Lung (tissue), 12 donors: ENCODE measurements around the gene SLC5A3. TPM values are rescaled to one million over a fixed set of nuclear protein-coding genes. Genes with fewer than 3 reads are reported as not detected.
A peak's percentile ranks its signal among the peaks of the same experiment; 100 is the strongest.

Experiments used
- ATAC-seq: fragments of 200-7000 bp; cut with Tn5 transposase; one replicate; pipeline ENCODE4 v1.9.1; 2020; ENCODE audit warnings: moderate number of reproducible peaks; ENCODE audit not compliant: insufficient read depth, low FRiP score
- DNase-seq, 3 donors: peaks; one replicate each; pipeline ENCODE4 v3.0.0-alpha.2; 2013 to 2017
- H3K27ac ChIP-seq, 2 donors: one replicate each; pipeline ENCODE4 v1.5.1; 2013; ENCODE audit warnings: mild to moderate bottlenecking in 2 of 2, moderate library complexity in 2 of 2, control low read depth in 1 of 2, inconsistent platforms in 1 of 2, low read depth in 1 of 2, low read length in 1 of 2
- H3K27me3 ChIP-seq, 3 donors: one replicate each; pipeline ENCODE4 v1.5.1; 2013; ENCODE audit warnings: low read length in 2 of 3; ENCODE audit not compliant: control insufficient read depth in 3 of 3, insufficient read depth in 3 of 3
- H3K36me3 ChIP-seq, 4 donors: one replicate each; pipeline ENCODE4 v1.5.1; 2013; ENCODE audit warnings: low read length in 4 of 4, mild to moderate bottlenecking in 1 of 4, moderate library complexity in 1 of 4; ENCODE audit not compliant: control insufficient read depth in 4 of 4, insufficient read depth in 4 of 4
- H3K4me1 ChIP-seq, 5 donors: one replicate each; pipeline ENCODE4 v1.5.1; 2013; ENCODE audit warnings: low read length in 5 of 5, mild to moderate bottlenecking in 2 of 5, moderate library complexity in 1 of 5; ENCODE audit not compliant: control insufficient read depth in 5 of 5, insufficient read depth in 5 of 5
- H3K4me3 ChIP-seq: one replicate; pipeline ENCODE4 v1.5.1; 2013; ENCODE audit warnings: mild to moderate bottlenecking, control low read depth, moderate library complexity
- H3K9ac ChIP-seq, 2 donors: one replicate each; pipeline ENCODE4 v1.5.1; 2013; ENCODE audit warnings: low read length in 2 of 2, control low read depth in 1 of 2; ENCODE audit not compliant: insufficient read depth in 1 of 2
- H3K9me3 ChIP-seq, 4 donors: one replicate each; pipeline ENCODE4 v1.5.1; 2013; ENCODE audit warnings: low read length in 3 of 4, mild to moderate bottlenecking in 1 of 4, moderate library complexity in 1 of 4; ENCODE audit not compliant: control insufficient read depth in 4 of 4, insufficient read depth in 3 of 4
- WGBS, 2 donors: extraction: QIAGEN DNeasy Blood & Tissue Kit; methylation state at CpG; one replicate each; pipeline ENCODE4 v1.1.7; 2013; 5-methylcytosine and 5-hydroxymethylcytosine counted together
- polyA plus RNA-seq, 2 donors: library from polyadenylated mRNA; stranded (reverse); fragments of 200-250 nt; gene quantifications; one replicate each; pipeline ENCODE4 v1.2.1, GENCODE V29; 2013
- total RNA-seq, 2 donors: library from RNA; depleted of rRNA in 1 of 2; stranded (reverse); fragments of >200 nt in 1 of 2; gene quantifications; one replicate each; pipeline ENCODE4 v1.2.1, GENCODE V29; 2014 to 2021
- TF ChIP-seq, protein P1 (sequence below): IDR thresholded peaks from 2 replicates; pipeline ENCODE4 v1.5.1; 2012; ENCODE audit warnings: mild to moderate bottlenecking; ENCODE audit errors: control extremely low read depth, extremely low read depth
- donor health status: control.
- donor health status: control.
- donor health status: Bipolar disorder and iron deficiency.
- donor health status: healthy.
- donor health status: DM: yes; HTN: yes; CAD: no.

The SLC5A3 gene
- total and polyA plus RNA-seq, 4 donors, result 1.8 to 49.1 (median 7.0) TPM

DNA sequence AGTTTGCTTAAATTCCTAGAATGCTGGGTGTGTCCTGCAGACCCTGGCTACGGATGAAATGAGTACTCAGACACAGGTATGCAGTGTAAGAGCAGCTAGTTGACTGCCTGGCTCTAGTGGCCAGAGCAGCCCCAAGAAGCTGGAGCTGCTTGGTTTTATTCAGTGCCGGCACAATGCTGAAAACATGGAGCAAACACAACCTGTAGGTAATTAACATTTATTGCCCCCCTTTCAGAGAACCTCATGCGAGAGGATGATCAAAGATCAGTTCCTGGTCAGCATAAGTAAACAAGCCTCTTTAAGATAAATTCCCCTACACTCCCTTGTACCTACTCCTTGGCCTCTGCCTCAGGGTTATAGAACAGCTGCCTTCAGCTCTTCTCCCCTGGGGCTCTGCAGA lies 43.2 kb downstream of the SLC5A3 start:
- DNase-seq (no peak), ATAC-seq (no peak)
- Histone ChIP-seq H3K4me1 (peaks cover 0 to 18% (median 0%) of the 10 kb centered on the region in 5 donors), H3K9me3 (no peaks in the 10 kb centered on the region), H3K36me3 (peaks cover 0 to 2% (median 0%) of the 10 kb centered on the region in 4 donors), H3K9ac (no peak overlapping the region), H3K27me3 (no peaks in the 10 kb centered on the region), H3K27ac (no peak overlapping the region), H3K4me3 (no peak overlapping the region)
- 92 to 93% methylated on average over 3 of the region's 3 CpGs for WGBS, 2 donors
- TF ChIP-seq, protein P1, sequence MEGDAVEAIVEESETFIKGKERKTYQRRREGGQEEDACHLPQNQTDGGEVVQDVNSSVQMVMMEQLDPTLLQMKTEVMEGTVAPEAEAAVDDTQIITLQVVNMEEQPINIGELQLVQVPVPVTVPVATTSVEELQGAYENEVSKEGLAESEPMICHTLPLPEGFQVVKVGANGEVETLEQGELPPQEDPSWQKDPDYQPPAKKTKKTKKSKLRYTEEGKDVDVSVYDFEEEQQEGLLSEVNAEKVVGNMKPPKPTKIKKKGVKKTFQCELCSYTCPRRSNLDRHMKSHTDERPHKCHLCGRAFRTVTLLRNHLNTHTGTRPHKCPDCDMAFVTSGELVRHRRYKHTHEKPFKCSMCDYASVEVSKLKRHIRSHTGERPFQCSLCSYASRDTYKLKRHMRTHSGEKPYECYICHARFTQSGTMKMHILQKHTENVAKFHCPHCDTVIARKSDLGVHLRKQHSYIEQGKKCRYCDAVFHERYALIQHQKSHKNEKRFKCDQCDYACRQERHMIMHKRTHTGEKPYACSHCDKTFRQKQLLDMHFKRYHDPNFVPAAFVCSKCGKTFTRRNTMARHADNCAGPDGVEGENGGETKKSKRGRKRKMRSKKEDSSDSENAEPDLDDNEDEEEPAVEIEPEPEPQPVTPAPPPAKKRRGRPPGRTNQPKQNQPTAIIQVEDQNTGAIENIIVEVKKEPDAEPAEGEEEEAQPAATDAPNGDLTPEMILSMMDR, result no peak

DNA sequence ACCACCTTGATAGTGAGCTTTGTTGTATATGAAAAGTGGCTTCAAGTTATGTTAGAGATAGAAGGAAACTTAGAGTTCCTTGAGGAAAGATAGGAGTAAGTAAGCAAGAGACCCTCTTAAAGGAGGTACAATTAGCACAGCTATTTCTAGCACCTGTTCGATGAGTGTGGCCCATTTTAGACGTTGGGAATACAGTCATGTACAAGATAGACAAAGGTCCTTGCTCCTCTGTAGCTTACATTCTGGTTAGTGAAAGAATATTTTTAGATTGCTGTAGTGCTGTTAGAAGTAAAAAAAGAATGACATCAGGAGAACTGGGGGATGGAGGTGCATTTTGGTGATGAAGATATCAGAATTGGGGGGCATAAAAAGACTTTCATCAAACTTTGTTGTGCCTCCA lies 47.5 kb downstream of the SLC5A3 start:
- ATAC-seq (no peak), DNase-seq (no peak)
- H3K9me3 ChIP-seq, result no peaks in the 10 kb centered on the region
- H3K27ac ChIP-seq, result no peak overlapping the region
- H3K36me3 ChIP-seq, result peaks cover 4 to 8% (median 6%) of the 10 kb centered on the region in 4 donors
- no peak overlapping the region for H3K9ac ChIP-seq
- 88 to 97% methylated on average over 2 of the region's 2 CpGs for WGBS, 2 donors
- TF ChIP-seq, protein P1, result no peak
- H3K27me3 ChIP-seq, result no peaks in the 10 kb centered on the region
- peaks cover 0 to 21% (median 0%) of the 10 kb centered on the region in 5 donors for H3K4me1 ChIP-seq
- no peak overlapping the region for H3K4me3 ChIP-seq

DNA sequence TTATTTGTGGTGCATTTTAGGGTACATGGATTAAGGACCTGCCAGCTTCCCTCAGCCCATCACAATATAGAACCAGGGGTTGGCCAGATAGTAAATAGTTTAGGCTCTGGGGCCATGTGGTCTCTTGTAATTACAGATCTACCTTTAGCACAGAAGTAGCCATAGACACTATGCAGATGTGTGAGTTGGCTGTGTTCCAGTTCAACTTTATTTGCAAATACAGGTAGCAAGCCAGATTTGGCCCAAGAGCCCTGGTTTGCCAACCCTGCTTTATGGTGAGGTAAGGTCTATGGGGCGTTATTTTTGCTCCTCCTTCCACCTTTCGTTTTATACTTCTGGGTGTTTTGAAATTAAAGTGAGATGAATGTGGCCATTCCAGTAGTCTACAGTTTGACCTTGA lies 48.7 kb downstream of the SLC5A3 start:
- TF ChIP-seq, protein P1, result no peak
- Histone ChIP-seq H3K27ac (no peak overlapping the region), H3K4me3 (no peak overlapping the region), H3K4me1 (peaks cover 0 to 25% (median 0%) of the 10 kb centered on the region in 5 donors), H3K9me3 (no peaks in the 10 kb centered on the region), H3K27me3 (no peaks in the 10 kb centered on the region), H3K36me3 (peaks cover 5 to 12% (median 9%) of the 10 kb centered on the region in 4 donors), H3K9ac (no peak overlapping the region)
- WGBS, 2 donors, result 66 to 78% methylated on average over 2 of the region's 2 CpGs
- ATAC-seq (no peak), DNase-seq (peak in 1 of 3 donors; percentile 12)

Other genes starting within 250 kb of the SLC5A3 start
- gene ATP5PO, start 157.8 kb upstream of the SLC5A3 start, total RNA-seq, result 100 to 1,000 TPM; 146 to 150 TPM
- gene ATP5PO, start 157.8 kb upstream of the SLC5A3 start, polyA plus RNA-seq, result 100 to 1,000 TPM; 201 to 287 TPM
- gene MRPS6, start within 50 bp of the SLC5A3 start, total RNA-seq, result 10 to 100 TPM; 28.4 to 38.3 TPM
- 10 to 100 TPM; 35.9 to 73.9 TPM for gene MRPS6, start within 50 bp of the SLC5A3 start, polyA plus RNA-seq